ENCODE data around the gene RPL22. TPM values are rescaled to one million over a fixed set of nuclear protein-coding genes. Genes with fewer than 3 reads are reported as not detected.

Gene RPL22
- total and polyA plus RNA-seq, 2 of the 4 experiments (the other 2 are of a cell fraction): 26.2 to 131 TPM

DNA sequence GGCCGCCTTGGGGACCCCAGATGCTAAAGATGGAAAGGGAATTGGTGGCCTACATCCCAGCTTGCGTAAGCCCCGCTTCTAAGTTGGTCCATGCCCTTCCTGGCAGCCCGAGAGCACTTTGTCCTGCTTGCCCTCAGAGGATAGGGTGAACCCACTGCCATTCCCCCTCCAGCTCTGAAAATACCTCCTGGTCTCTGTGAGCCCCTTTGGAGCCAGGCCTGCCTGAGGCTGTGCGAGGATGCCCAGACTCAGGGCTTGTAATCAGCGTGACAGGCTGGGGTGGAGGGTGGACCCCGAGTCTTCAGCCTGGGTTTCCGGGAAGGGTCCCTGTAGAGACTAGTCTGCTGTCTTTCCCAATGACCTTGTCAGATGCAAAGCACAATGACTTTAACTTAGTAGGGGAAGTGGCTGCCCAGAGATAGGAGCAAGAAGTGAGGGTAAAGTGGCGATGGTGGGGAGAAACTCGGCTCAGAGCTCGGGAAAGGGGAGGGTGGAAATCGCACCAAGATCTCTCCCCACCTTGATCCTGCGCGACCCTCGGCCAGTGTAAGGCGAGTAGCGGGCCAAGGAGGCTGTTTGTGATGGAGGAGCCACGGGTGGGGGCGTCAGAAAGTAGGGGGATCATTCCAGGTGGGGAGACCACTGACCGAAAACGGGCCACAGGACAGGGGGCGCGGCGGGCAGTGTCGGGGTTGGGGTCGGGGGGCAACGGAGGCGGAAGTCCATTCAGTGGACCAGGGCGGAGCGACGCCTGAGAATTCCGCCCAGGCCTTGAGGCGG, 41.9 kb upstream of the RPL22 start (continued):
- TF ChIP-seq NFE2L2 (IDR thresholded peaks at IDR 0.05; ENCODE audit: low read depth, low read length): no peak

- POLR2A ChIA-PET (ENCODE audit: unreplicated experiment): no interaction called here
- WGBS, 2 experiments (ENCODE audit: extremely low coverage in 2 of 2, insufficient read length in 1 of 2): 55% methylated on average over 5 of the region's 17 CpGs; no CpG with 5 or more reads in 1 of the 2 experiments
- H3K36me3 ChIP-seq (ENCODE audit: control insufficient read depth, insufficient read depth, low read length): no peaks in the 10 kb centered on the region
- no peak overlapping the region for H3K4ac ChIP-seq (ENCODE audit: low read depth, low read length)
- no peak overlapping the region for H2BK5ac ChIP-seq (ENCODE audit: low read depth, low read length, poor library complexity, severe bottlenecking)
- H3K14ac ChIP-seq (replicated peaks; ENCODE audit: low read depth, low read length): no peak overlapping the region
- no peak overlapping the region for H2AK9ac ChIP-seq (replicated peaks; ENCODE audit: low read depth, low read length, poor library complexity)
- dilution Hi-C loops (cut with HindIII; ENCODE audit: low sequenced_read_pairs, unreplicated experiment): no loop called here
- ATAC-seq (ENCODE audit: low read depth) (no peak), DNase-seq (peak; percentile 36)
- in situ Hi-C loops (cut with MboI; ENCODE audit: low sequenced_read_pairs): no loop called here
- H3K9me3 ChIP-seq (ENCODE audit: control insufficient read depth, insufficient read depth, low read length): no peaks in the 10 kb centered on the region
- H3K4me1 ChIP-seq (ENCODE audit: control insufficient read depth, insufficient read depth, low read length): no peaks in the 10 kb centered on the region
- H4K5ac ChIP-seq (ENCODE audit: low read depth, low read length): no peak overlapping the region
- no peak overlapping the region for H3K23ac ChIP-seq (ENCODE audit: low read depth, low read length)
- no peak overlapping the region for H4K91ac ChIP-seq (ENCODE audit: insufficient read depth, low read depth, low read length)
- no peak overlapping the region for H3K4me2 ChIP-seq (ENCODE audit: low read depth, low read length)
- no TSS peak for BruUV-seq (replicated peaks)
- intact Hi-C loops (cut with micrococcal nuclease): no loop called here
- H3K4me3 ChIP-seq (ENCODE audit: insufficient read depth, low read depth, low read length): no peak overlapping the region
- no peaks in the 10 kb centered on the region for H3K9me1 ChIP-seq (ENCODE audit: insufficient read depth, low read length)
- no peak overlapping the region for H4K8ac ChIP-seq (ENCODE audit: low read depth in 2 of 2, low read length in 2 of 2)
- no peak overlapping the region for H2BK120ac ChIP-seq (ENCODE audit: low read depth, low read length)
- H2BK15ac ChIP-seq (ENCODE audit: low read depth, low read length): no peak overlapping the region
- CTCF ChIA-PET: no interaction called here
- H2BK20ac ChIP-seq (ENCODE audit: low read depth, low read length): no peak overlapping the region
- H4K20me1 ChIP-seq (ENCODE audit: insufficient read depth, low read length): no peaks in the 10 kb centered on the region
- no peak overlapping the region for H3K27ac ChIP-seq (ENCODE audit: insufficient read depth, low read length)
- H2AFZ ChIP-seq (replicated peaks; ENCODE audit: low read length, poor library complexity): no peak overlapping the region
- no peak overlapping the region for H3K18ac ChIP-seq (ENCODE audit: low read depth, low read length)
- peaks cover 53% of the 10 kb centered on the region for H3K27me3 ChIP-seq (ENCODE audit: control insufficient read depth, insufficient read depth, low read length)
- no peak overlapping the region for H3K9ac ChIP-seq (ENCODE audit: low read depth, low read length)
- H3K79me1 ChIP-seq (ENCODE audit: low read depth in 1 of 2, low read length in 2 of 2): peaks cover 0 to 2% of the 10 kb centered on the region in 2 experiments; a peak in 2 of 4 replicates
- H2AK5ac ChIP-seq (ENCODE audit: low read depth, low read length): no peak overlapping the region
- H3K56ac ChIP-seq (ENCODE audit: extremely low read depth, insufficient read depth, low read length): no peak overlapping the region
- 0 out of 2 replicates have a peak, but pooled peaks have one; percentile 9 for TF ChIP-seq FOS (IDR thresholded peaks at IDR 0.05; ENCODE audit: low read depth, low read length)
- no peak for TF ChIP-seq MXI1 (IDR thresholded peaks at IDR 0.05; ENCODE audit: borderline replicate concordance, low read depth, low read length)
- peak; percentile 50 for TF ChIP-seq CEBPB (IDR thresholded peaks at IDR 0.05; ENCODE audit: low read depth, low read length)
- peak; percentile 12; the same call in 1 of the 2 replicates for TF ChIP-seq NFE2L2 (IDR thresholded peaks at IDR 0.05; ENCODE audit: low read depth, low read length)
- TF ChIP-seq BHLHE40 (IDR thresholded peaks at IDR 0.05; ENCODE audit: low read depth, low read length): no peak
These were observed 40.8 kb upstream of the RPL22 start for GRCh38 chr1:6239950-6240768.

Measured in IMR-90 (cell line).